Inflammatory macrophage treated with lipopolysaccharide for 4 hours (primary cell): ENCODE results near the gene ARPC4.
"Not testable (repeated sequence)": the region's sequence is repeated elsewhere in the genome, so short reads cannot be mapped to it uniquely, and the experiment has no call there.

Source experiments
- DNase-seq: peaks from one replicate; pipeline ENCODE4 v3.0.0-alpha.2; 2020

Gene ARPC4

DNA sequence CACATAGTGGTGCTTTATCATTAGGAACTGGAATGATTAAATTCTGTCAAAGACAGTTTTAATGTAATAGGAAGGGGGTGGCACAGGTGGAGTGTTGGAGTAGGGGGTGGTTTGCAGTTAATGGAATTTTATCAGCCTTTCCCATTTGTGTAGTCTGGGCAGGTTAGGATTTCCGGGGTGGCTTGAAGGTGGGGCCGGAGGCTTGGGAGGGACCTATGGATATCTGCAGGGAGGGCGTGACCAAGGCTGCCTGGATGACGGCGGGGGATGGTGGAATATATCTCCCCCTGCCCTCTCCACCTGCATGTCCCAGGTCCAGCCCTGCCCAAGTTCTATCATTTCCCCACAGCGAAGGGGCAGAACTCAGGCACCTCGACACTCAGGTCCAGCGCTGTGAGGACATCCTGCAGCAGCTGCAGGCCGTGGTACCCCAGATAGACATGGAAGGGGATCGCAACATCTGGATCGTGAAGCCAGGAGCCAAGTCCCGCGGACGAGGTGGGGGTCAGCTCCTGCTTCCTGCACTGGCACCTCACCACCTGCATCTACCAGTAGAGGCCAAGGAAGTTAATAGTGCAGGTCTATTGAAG lies 32.7 kb downstream of the ARPC4 start:
- DNase-seq, result no peak

DNA sequence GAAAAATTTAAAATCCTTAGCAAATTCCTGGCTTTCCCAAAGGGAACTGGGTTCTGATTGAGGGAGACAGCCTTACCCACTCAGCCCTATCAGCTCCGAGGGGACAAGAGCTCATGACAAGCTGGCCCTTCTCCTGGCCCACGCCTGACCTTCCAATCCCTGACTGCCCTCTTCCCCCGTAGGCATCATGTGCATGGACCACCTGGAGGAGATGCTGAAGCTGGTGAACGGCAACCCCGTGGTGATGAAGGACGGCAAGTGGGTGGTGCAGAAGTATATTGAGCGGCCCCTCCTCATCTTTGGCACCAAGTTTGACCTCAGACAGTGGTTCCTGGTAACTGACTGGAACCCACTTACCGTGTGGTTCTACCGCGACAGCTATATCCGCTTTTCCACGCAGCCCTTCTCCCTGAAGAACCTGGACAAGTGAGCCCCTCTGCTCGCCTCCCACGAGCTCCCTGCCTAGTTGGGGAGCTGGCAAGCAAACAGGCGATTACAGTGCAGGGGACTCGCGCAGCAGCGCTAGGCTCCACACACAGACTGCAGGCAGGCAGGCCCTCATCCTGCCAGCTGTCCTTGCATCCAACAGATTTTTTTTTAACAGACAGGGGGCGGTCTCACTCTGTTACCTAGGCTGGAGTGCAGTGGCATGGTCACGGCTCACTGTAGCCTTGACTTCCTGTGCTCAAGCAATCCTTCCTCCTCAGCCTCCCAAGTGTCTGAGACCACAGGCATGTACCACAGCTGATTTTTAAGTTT lies 34.1 kb downstream of the ARPC4 start:
- peak; percentile 12 for DNase-seq

DNA sequence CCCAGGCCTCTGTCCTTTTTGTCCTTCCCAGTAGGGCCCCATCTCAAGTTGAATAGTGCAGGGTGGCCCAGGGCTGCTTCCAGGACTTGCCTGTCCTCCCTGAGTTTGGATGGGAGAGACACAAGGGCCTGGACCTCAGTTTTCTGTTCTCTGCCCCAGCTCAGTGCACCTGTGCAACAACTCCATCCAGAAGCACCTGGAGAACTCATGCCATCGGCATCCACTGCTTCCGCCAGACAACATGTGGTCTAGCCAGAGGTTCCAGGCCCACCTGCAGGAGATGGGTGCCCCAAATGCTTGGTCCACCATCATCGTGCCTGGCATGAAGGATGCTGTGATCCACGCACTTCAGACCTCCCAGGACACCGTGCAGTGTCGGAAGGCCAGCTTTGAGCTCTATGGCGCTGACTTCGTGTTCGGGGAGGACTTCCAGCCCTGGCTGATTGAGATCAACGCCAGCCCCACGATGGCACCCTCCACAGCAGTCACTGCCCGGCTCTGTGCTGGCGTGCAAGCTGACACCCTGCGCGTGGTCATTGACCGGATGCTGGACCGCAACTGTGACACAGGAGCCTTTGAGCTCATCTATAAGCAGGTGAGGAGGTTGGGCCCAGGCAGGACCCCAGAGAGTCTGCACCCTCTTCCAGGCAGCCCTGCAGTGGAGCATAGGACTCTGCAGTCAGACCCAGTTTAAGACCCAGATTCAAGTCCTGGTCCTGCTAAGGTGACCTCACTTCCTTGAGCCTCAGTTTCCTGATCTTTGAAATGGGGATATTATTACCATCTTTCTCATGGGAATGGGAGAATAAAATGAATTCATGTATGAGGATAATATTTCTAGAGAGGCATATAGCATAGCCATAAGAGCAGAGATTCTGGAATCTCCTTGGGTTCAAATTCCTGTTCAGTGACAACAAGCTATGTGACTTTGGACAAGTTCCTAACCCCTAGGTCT lies 36.2 kb downstream of the ARPC4 start:
- no peak for DNase-seq

GRCh38 chr3:9831253-9831652 lies 38.4 kb downstream of the ARPC4 start:
- DNase-seq, result no peak

DNA sequence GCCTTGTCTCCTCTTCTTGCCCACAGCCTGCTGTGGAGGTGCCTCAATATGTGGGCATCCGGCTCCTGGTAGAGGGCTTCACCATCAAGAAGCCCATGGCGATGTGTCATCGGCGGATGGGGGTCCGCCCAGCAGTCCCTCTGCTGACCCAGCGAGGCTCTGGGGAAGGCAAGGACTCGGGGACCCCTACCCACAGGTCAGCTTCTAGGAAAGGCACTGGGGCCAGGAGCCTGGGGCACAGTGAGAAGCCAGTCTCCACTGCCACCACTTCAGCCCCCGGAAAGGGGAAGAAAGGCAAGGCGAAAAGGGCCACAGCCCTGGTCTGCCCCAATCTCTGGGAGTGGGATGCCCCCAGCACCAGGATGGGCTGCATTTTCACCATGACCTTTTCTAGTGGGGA lies 40.2 kb downstream of the ARPC4 start:
- DNase-seq, result no peak

- no peak for DNase-seq
Measured at GRCh38 chr3:9834520-9835380, 41.9 kb downstream of the ARPC4 start.

GRCh38 chr3:9837701-9838582 lies 45.1 kb downstream of the ARPC4 start:
- DNase-seq, result no peak

DNA sequence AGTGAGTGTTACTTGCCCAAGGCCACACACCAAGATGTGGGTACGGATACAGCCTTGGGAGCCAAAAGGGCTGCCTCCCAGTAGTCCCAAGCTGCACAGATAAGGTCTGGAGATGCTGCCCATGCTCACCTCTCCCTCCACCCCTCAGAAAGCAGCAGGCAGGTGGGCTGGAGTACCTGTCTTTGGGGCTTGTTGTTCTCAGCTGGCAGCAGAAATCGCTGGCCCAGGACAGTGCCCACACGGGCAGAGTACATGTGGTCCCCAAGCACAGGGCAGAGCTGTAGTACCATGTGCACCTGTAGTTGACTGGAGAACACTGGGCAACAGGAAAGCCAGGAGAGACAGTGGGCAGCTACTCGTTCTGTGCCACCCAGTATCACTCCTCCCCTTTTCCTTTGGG lies 46.0 kb downstream of the ARPC4 start:
- no peak for DNase-seq

DNA sequence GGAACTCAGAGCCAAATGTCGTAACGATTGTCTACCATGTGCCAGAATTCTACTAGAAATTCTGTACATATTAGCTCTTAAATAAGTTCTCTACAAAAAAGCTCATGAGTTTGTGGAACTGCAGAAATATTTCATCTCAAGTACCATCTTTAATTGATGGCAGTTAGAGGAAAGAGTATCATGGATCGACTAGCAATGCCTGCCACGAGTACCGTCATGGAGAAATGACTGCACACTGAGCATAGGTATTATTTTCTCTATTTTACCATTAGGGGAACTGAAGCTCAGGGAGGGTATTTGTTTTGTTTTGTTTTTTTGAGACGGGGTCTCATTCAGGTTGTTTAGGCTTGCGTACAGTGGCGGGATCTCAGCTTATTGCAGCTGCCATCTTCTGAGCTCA lies 48.1 kb downstream of the ARPC4 start:
- DNase-seq, result no peak

GRCh38 chr3:9843715-9844438 lies 51.0 kb downstream of the ARPC4 start, which contains the start of gene RPUSD3:
Gene RPUSD3, minus strand, starts transcription at chr3:9844008. Its CDS starts 18 bp downstream, at chr3:9843990.
- peak; percentile 96 for DNase-seq

GRCh38 chr3:9846231-9846630 lies 53.3 kb downstream of the ARPC4 start:
- DNase-seq, result no peak

- DNase-seq, result no peak
Measured at GRCh38 chr3:9846931-9847488, 54.1 kb downstream of the ARPC4 start.

DNA sequence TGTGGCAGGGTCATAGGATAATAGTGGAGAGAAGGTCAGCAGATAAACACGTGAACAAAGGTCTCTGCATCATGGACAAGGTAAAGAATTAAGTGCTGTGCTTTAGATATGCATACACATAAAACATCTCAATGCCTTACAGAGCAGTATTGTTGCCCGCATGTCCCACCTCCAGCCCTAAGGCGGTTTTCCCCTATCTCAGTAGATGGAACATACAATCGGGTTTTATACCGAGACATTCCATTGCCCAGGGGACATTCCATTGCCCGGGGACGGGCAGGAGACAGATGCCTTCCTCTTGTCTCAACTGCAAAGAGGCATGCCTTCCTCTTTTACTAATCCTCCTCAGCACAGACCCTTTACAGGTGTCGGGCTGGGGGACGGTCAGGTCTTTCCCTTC lies 55.0 kb downstream of the ARPC4 start:
- not testable (repeated sequence) for DNase-seq

GRCh38 chr3:9848860-9849259 lies 56.0 kb downstream of the ARPC4 start:
- not testable (repeated sequence) for DNase-seq

DNA sequence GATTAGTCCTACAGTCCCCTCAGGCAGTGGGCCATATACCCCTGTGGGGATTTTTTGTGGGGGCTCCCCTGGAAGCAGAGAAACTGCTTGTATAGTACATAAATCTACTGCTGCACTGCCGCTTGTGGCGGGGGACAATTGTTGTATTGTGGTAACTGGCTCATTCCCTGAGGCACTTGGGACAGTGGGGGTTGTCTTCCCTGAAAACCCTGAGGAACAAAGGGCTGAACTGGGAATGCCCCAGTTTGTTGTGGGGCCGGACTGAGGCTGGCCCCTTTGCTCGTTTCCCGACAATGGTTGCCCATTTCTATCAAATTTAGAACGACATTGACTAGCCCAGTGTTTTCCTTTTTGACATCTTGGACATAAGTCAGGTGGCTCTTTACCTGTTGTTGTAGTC lies 58.5 kb downstream of the ARPC4 start:
- DNase-seq, result not testable (repeated sequence)

DNA sequence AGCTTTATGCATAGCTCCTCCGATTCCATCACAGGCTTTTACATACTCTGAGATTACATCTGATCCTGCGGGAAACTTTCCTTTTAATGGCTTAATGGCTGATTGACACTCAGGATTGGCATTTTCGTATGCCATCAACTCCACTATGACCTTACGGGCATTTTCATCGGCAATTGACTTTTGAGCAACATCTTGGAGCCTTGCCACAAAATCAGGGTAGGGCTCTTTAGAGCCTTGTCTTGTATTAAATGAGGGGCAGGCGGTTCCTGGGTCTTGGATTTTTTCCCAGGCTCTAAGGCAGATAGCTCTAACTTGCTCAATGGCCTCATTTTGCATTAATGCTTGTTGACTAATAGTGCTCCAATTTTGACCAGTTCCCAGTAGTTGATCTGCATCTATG lies 59.0 kb downstream of the ARPC4 start:
- DNase-seq, result not testable (repeated sequence)

DNA sequence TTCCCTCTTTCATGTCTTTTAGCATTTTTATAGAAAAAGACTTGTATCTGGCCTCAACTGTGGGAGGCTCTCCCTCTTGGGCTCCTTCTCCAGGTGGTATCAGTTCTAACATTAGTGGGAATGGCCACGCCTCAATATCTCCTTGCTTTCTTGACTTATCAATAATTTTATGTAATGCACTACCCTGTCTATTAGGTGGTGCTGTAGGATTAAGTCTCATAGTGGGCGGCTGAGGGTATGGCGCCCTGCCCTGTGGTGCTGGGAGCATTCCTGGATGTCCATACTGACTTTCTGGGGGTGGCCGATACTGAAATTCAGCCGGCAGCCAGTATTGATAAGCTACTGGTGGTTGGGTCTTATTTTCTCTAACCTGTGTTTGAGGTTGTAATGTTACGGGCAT lies 59.6 kb downstream of the ARPC4 start:
- no peak for DNase-seq

DNA sequence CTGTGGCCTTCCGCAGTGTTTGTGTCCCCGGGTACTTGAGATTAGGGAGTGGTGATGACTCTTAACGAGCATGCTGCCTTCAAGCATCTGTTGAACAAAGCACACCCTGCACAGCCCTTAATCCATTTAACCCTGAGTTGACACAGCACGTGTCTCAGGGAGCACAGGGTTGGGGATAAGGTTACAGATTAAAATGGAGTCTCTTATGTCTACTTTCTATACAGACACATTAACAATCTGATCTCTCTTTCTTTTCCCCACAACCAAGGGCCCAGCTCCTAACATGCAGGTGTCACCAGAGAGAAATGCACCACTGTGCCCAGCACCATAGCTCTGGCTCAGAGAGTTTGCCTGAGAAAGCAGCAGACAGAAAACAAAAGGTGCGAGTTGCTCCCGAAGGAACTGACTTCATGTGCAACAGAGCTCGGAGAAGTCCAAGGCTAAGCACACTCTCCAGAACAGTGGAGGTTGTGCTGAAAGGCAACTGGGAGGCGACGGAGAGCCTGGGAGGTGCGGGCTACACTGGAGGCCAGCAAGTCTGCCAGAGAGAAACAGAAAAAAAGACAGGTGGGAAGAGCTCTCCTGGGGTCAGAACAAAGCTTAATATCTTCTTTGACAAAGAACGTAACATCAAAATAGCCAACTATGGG lies 61.5 kb downstream of the ARPC4 start:
- not testable (repeated sequence) for DNase-seq

GRCh38 chr3:9855594-9855993 lies 62.7 kb downstream of the ARPC4 start:
- no peak for DNase-seq
